Activated CD4-positive, alpha-beta memory T cell treated with anti-CD3 and anti-CD28 coated beads for 36 hours (primary cell): Measurements from ENCODE around the gene FBXL16. TPM values are rescaled to one million over a fixed set of nuclear protein-coding genes. Genes with fewer than 3 reads are reported as not detected.
"Not testable (repeated sequence)": the region's sequence is repeated elsewhere in the genome, so short reads cannot be mapped to it uniquely, and the experiment has no call there.

Experiments
- CTCF ChIA-PET: fragments of 350-600 bp; sonication (Branson Sonifier 250); formaldehyde crosslinking; loops from one replicate; lab custom pipeline; 2021; ENCODE audit warnings: antibody characterized with exemption, inconsistent platforms; lab: Charles Lee
- POLR2A ChIA-PET: fragments of 350-600 bp; sonication (Branson Sonifier 250); formaldehyde crosslinking; loops from one replicate; lab custom pipeline; 2021; ENCODE audit warnings: antibody characterized with exemption; lab: Charles Lee
- DNase-seq: peaks from one replicate; pipeline ENCODE4 v3.0.0-alpha.2; 2020
- H3K27ac Mint-ChIP-seq: one replicate; pipeline ENCODE4 v1.8.0; 2021; ENCODE audit warnings: mixed read lengths
- H3K27me3 Mint-ChIP-seq: one replicate; pipeline ENCODE4 v1.8.0; 2021; ENCODE audit warnings: mixed read lengths
- H3K36me3 Mint-ChIP-seq: one replicate; pipeline ENCODE4 v1.8.0; 2021; ENCODE audit warnings: mixed read lengths
- H3K4me1 Mint-ChIP-seq: one replicate; pipeline ENCODE4 v1.8.0; 2021; ENCODE audit warnings: low read depth, mixed read lengths
- H3K4me3 Mint-ChIP-seq: one replicate; pipeline ENCODE4 v1.8.0; 2021; ENCODE audit warnings: mild to moderate bottlenecking, mixed read lengths
- H3K9me3 Mint-ChIP-seq: one replicate; pipeline ENCODE4 v1.8.0; 2021; ENCODE audit warnings: mixed read lengths
- intact Hi-C: fragments of 100-400 bp; cut with micrococcal nuclease; formaldehyde crosslinking; loops from one replicate; pipeline ENCODE4 v1.15.1; 2023
- total RNA-seq, 2 experiments: library from RNA; stranded (reverse); gene quantifications; one replicate each; pipeline ENCODE4 v1.2.3, GENCODE V29; 2021

Gene FBXL16, protein sequence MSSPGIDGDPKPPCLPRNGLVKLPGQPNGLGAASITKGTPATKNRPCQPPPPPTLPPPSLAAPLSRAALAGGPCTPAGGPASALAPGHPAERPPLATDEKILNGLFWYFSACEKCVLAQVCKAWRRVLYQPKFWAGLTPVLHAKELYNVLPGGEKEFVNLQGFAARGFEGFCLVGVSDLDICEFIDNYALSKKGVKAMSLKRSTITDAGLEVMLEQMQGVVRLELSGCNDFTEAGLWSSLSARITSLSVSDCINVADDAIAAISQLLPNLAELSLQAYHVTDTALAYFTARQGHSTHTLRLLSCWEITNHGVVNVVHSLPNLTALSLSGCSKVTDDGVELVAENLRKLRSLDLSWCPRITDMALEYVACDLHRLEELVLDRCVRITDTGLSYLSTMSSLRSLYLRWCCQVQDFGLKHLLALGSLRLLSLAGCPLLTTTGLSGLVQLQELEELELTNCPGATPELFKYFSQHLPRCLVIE
- total RNA-seq, result 10 to 100 TPM in 1 of 2 experiments, 1 to 10 TPM in 1; 7.7 to 14.1 TPM

DNA sequence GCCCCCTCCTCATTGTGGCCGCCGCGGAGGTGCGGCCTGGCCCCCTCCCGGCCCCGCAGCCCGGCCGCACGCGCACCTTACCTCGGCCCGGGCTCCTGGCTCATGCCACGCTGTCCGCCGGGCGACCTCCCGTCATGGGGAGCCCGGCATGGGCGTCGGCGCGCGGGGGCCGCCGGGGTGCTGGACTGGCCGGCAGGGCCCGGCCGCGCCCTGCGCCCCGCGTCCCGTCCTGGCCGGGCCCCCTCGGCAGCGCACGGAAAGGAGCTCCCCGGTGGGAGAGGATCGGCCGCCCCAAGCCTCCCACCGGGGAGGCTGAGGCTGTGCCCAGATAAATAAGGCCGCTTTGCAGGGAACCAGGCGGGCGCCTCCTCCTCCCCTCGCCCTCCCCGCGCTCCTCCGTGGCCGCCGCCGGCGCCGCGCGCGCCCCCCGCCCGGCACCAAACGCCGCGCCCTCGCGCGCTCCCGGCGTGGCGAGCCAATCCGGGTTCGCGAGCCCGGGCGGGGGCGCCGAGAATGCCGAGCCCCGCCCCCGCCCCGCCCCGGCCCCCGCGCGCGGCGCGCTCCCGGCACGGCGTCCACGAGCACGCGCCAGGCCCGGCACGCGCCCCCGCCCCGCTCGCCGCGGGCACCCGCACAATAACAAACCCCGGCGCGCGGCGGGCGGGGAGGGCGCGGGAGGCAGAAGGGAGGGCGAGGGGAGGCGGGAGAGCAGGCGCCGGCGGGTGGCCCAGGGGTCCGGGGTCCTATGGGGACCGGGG is at the start of gene FBXL16:
Gene FBXL16, minus strand, starts transcription at position 371 of the 758 bp plus-strand sequence. CDS start 8,396 bp downstream, outside the sequence.
- Mint-ChIP-seq H3K27ac (no peak within 1 kb of the TSS), H3K4me1 (no peaks in the 10 kb centered on the region), H3K36me3 (no peaks in the 10 kb centered on the region), H3K27me3 (peaks cover 56% of the 10 kb centered on the region), H3K9me3 (no peaks in the 10 kb centered on the region), H3K4me3 (no peak within 1 kb of the TSS)
- intact Hi-C loops, result no loop called here
- CTCF ChIA-PET, result no interaction called here
- POLR2A ChIA-PET, result no interaction called here
- DNase-seq, result no peak

DNA sequence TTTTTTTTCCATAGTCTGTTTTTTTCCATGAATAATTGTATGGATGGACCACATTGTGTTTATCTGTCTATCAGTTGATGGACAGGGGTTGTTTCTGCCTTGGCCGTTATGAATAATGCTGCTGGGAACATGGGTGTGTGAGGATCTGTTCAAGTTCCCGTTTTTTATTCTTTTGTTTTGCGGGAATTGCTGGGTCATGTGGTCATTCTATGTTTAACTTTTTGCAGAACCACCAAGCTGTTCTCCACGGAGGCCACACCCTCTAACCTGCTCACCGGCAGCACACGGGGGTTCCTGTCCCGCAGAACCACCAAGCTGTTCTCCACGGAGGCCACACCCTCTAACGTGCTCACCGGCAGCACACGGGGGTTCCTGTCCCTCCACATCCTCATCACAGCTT is 49.1 kb upstream of the FBXL16 start:
- no peak overlapping the region for H3K4me3 Mint-ChIP-seq
- H3K27me3 Mint-ChIP-seq, result peaks cover 12% of the 10 kb centered on the region
- H3K27ac Mint-ChIP-seq, result no peak overlapping the region
- no peak for DNase-seq
- no peaks in the 10 kb centered on the region for H3K4me1 Mint-ChIP-seq
- ChIA-PET POLR2A (no interaction called here), CTCF (no interaction called here)
- intact Hi-C loops, result no loop called here
- H3K9me3 Mint-ChIP-seq, result peaks cover 7% of the 10 kb centered on the region
- H3K36me3 Mint-ChIP-seq, result no peaks in the 10 kb centered on the region

DNA sequence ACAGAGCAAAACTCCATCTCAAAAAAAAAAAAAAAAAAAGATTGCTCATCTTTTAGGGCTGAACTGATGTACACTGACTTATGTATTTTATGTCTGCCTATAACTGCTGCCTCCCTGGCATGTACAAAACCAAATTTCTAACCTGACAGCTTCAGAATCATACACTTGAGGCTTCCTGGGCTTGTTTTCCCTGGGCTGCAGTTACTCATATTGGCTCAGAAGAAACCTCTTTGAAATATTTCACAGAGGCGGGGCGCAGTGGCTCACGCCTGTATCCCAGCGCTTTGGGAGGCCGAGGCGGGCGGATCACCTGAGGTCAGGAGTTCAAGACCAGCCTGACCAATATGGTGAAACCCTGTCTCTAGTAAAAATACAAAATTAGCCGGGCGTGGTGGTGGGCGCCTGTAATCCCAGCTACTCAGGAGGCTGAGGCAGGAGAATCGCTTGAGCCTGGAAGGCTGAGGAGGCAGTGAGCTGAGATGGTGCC is 48.6 kb upstream of the FBXL16 start:
- H3K27ac Mint-ChIP-seq, H3K4me3 Mint-ChIP-seq, CTCF ChIA-PET, intact Hi-C loops, H3K36me3 Mint-ChIP-seq, DNase-seq, H3K9me3 Mint-ChIP-seq, H3K4me1 Mint-ChIP-seq, POLR2A ChIA-PET: not testable (repeated sequence)
- H3K27me3 Mint-ChIP-seq, result peaks cover 12% of the 10 kb centered on the region

DNA sequence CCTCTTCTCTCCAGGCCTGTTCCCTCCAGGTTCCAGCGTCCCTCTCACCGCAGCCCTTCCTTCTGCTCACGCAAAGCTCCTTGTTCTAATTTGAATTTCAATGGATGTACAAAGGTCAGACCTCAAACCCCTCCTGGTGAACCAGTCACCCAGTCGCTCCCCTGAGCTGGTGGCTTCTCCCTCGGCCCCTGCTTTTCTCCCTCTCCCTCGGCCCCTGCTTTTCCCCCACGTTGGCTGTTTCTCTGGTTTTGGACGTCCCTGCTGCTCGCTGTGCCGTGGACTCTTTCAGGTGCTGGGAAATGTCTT is 46.4 kb upstream of the FBXL16 start:
- intact Hi-C loops, result no loop called here
- H3K36me3 Mint-ChIP-seq, result no peaks in the 10 kb centered on the region
- H3K27ac Mint-ChIP-seq, result no peak overlapping the region
- peaks cover 6% of the 10 kb centered on the region for H3K9me3 Mint-ChIP-seq
- no peak overlapping the region for H3K4me3 Mint-ChIP-seq
- ChIA-PET CTCF (interaction anchor here (1.4 kb wide), 1 partner anchor 33 kb away, joined by 3 read pairs; no protein-coding TSS in a partner anchor), POLR2A (no interaction called here)
- H3K4me1 Mint-ChIP-seq, result no peaks in the 10 kb centered on the region
- H3K27me3 Mint-ChIP-seq, result peaks cover 9% of the 10 kb centered on the region
- DNase-seq, result no peak

DNA sequence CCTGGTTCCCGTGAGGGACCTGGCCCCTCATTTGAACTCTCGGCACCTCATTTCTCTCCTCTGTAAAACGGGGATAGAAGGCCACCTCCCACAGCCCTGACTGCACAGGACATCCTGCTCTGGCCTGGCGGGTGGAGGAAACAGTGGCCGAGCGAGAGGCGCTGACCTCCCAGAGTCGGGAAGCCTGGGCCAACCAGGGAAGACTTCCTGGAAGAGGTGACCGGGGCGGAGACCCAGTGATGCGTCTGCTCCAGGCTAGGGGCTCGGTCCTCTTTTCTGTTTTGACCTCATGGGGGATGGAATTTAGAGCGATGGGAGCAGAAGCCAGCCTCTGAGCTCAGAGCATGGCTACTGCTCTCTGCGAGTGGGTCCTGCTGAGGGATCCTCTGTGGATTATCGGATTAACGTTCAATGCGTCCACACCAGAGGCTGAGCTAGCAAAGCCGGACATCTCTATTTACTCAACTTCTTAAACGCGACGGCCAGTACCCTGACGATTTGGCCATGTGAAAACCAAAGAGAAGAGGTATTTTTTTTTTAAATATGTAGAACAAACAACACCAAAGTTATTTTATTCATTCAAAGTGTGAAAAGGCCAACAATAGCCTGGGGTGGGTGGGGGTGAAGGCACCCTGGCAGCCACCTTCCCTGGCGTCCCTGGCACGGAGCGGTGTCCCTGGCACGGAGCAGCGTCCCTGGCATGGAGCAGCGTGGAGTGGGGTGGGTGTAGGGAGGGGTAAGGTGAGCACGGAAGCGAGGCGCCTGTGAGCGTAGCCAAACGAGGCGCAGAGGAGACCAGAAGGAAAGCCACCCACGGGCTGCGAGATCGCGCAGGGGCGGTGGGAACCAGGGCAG is 45.8 kb upstream of the FBXL16 start:
- CTCF ChIA-PET, result interaction anchor here (1.4 kb wide), 1 partner anchor 34 kb away, joined by 3 read pairs; no protein-coding TSS in a partner anchor
- POLR2A ChIA-PET, result no interaction called here
- intact Hi-C loops, result no loop called here
- H3K9me3 Mint-ChIP-seq, result peaks cover 2% of the 10 kb centered on the region
- DNase-seq, result no peak
- H3K27ac Mint-ChIP-seq, result no peak overlapping the region
- H3K36me3 Mint-ChIP-seq, result no peaks in the 10 kb centered on the region
- no peak overlapping the region for H3K4me3 Mint-ChIP-seq
- H3K27me3 Mint-ChIP-seq, result peaks cover 6% of the 10 kb centered on the region
- H3K4me1 Mint-ChIP-seq, result no peaks in the 10 kb centered on the region

DNA sequence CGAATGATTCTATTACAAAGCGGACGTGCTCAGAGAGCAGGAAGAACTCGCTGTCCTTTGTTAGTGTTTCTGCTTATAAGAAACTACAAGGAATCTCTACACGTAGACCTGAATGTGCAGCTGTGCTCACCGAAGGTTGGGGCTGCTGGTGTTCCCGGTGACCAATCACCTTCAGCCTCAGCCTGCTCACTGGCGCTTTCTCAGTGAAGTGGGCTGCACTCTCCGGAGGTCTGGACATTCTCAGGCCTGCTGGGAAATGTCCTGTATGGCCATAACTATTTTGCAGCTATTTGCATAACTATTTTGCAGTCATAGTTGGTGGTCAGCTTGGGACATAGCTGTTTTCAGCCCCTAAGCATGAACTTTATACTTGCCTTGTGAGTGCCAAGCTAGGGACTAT is 44.9 kb upstream of the FBXL16 start:
- CTCF ChIA-PET, result interaction anchor here (1.4 kb wide), 1 partner anchor 35 kb away, joined by 3 read pairs; no protein-coding TSS in a partner anchor
- Mint-ChIP-seq H3K36me3 (no peaks in the 10 kb centered on the region), H3K27me3 (no peaks in the 10 kb centered on the region), H3K4me1 (no peaks in the 10 kb centered on the region), H3K27ac (no peak overlapping the region), H3K9me3 (no peaks in the 10 kb centered on the region), H3K4me3 (no peak overlapping the region)
- DNase-seq, result no peak
- intact Hi-C loops, result no loop called here
- POLR2A ChIA-PET, result no interaction called here

DNA sequence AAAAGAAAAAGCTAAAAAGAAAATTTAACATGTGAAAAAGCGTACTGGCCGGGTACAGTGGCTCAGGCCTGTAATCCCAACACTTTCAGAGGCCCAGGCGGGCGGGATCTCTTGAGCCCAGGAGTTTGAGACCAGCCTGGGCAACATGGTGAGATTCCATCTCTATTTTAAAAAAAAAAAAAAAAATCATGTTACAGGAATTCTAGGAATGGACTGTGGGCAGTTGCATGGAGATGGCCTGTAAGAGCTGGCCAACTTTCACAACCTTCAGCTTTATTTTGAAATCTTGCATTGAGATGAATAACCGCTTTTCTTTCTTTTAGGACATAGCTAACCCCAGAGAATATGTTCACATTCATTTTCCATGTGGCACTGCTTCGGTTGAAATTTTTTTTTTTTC is 43.4 kb upstream of the FBXL16 start:
- H3K36me3 Mint-ChIP-seq, result no peaks in the 10 kb centered on the region
- no peaks in the 10 kb centered on the region for H3K4me1 Mint-ChIP-seq
- intact Hi-C loops, result no loop called here
- no peak overlapping the region for H3K4me3 Mint-ChIP-seq
- CTCF ChIA-PET, result interaction anchor here (0.7 to 2.3 kb wide), 4 partner anchors 8 to 130 kb away, joined by 3 to 5 read pairs (median 4); partner anchors contain the start of genes CIAO3 and METRN
- no peak overlapping the region for H3K27ac Mint-ChIP-seq
- H3K27me3 Mint-ChIP-seq, result no peaks in the 10 kb centered on the region
- POLR2A ChIA-PET, result no interaction called here
- no peak for DNase-seq
- no peaks in the 10 kb centered on the region for H3K9me3 Mint-ChIP-seq

DNA sequence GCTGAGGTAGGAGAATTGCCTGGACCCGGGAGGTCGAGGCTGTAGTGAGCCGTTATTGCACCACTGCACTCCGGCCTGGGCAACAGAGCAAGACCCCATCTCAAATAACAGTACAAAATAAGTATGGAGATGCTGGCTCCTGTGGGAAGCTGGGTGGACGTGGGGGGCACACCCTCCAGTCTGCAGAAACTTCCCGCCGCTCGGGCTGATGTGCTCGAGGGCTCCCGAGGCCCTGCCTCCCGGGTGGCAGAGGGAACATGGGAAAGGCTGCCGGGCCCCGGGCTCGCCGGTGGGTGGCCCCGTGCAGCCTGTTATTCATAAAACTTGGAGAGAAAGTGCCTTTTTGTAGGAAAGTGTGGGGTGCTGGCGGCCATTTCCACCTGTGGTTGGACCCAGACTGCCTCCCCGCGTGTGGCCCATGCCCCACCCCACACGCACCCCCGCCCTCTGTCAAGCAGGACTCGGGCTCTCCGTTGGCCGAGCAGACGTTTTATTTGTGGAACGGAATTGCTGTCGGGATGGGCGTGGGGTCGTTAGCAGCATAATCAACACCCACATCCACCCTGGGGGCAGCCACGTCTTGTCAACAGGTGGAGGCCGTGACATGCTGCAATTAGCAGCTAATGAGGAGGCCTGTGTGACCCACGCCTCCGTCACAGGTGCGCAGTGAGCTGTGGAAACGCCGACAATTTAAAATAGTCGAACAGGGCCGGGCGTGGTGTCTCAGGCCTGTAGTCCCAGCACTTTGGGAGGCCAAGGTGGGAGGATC is 42.6 kb upstream of the FBXL16 start:
- no peak overlapping the region for H3K27ac Mint-ChIP-seq
- no peaks in the 10 kb centered on the region for H3K4me1 Mint-ChIP-seq
- H3K27me3 Mint-ChIP-seq, result no peaks in the 10 kb centered on the region
- no peaks in the 10 kb centered on the region for H3K9me3 Mint-ChIP-seq
- POLR2A ChIA-PET, result no interaction called here
- CTCF ChIA-PET, result interaction anchor here (0.7 to 2.3 kb wide), 2 partner anchors 34 to 131 kb away, joined by 3 to 5 read pairs; partner anchors contain the start of gene METRN
- DNase-seq, result no peak
- H3K36me3 Mint-ChIP-seq, result no peaks in the 10 kb centered on the region
- H3K4me3 Mint-ChIP-seq, result no peak overlapping the region
- intact Hi-C loops, result no loop called here

DNA sequence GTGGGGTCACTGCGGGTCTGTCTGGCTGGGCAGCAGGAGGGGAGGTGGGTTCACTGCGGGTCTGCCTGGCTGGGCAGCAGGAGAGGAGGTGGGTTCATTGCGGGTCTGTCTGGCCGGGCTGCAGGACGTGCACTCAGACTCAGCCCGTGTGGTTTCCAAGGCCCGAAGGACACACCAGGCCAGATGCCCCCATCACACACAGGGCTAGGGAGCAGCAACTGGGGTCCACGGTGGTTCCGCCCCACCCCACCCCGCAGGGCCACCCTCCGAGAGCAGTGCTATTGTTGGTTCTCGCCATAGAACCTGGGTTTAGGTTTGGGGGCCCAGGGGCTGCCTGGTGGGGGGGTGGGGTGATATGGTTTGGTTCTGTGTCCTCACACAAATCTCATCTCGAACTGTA is 41.0 kb upstream of the FBXL16 start:
- Mint-ChIP-seq H3K9me3 (no peaks in the 10 kb centered on the region), H3K4me3 (no peak overlapping the region), H3K36me3 (no peaks in the 10 kb centered on the region), H3K4me1 (no peaks in the 10 kb centered on the region), H3K27ac (no peak overlapping the region), H3K27me3 (no peaks in the 10 kb centered on the region)
- no peak for DNase-seq
- intact Hi-C loops, result no loop called here
- POLR2A ChIA-PET, result no interaction called here
- CTCF ChIA-PET, result no interaction called here

DNA sequence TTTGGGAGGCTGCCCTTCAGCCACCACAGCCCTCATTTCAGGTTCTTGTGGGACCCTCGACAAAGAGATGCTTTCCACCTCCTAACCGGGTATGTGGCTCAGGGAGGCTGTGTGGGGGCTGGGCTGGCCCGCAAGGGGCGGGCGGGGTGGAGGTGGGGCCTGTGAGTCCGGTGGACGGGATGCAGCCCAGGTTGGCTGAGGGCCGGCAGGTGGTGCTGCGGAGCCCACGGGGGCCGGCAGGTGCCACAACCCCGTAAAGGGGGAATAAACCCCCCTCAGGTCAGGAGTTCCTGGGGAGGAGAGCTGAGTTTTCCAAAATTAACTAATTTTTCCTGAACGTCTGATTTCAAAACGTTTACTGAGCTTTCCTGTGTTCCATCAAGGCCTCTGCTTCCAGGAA is 40.1 kb upstream of the FBXL16 start:
- ChIA-PET POLR2A (no interaction called here), CTCF (interaction anchor here (1.1 kb wide), 1 partner anchor 40 kb away, joined by 3 read pairs; no protein-coding TSS in a partner anchor)
- Mint-ChIP-seq H3K27ac (no peak overlapping the region), H3K27me3 (no peaks in the 10 kb centered on the region), H3K4me1 (peaks cover 3% of the 10 kb centered on the region), H3K36me3 (no peaks in the 10 kb centered on the region), H3K9me3 (no peaks in the 10 kb centered on the region), H3K4me3 (no peak overlapping the region)
- intact Hi-C loops, result no loop called here
- DNase-seq, result no peak
